HepG2 (cell line): ENCODE results near the gene MADD. TPM values are rescaled to one million over a fixed set of nuclear protein-coding genes. Genes with fewer than 3 reads are reported as not detected.

Experiments
- ATAC-seq: fragments of 200-7000 bp; cut with Tn5 transposase; 3 replicates; pipeline ENCODE4 v1.9.1; 2020; ENCODE audit warnings: mild to moderate bottlenecking, moderate library complexity
- BruUV-seq: library from RNA; stranded (reverse); fragments of 400-500 nt; replicated peaks from 2 replicates; lab custom pipeline; 2021; lab: Mats Ljungman, UMichigan
- CTCF ChIA-PET: fragments of 300-600 bp; formaldehyde crosslinking; extraction: SDS; loops from one replicate; lab custom pipeline; 2021; ENCODE audit warnings: low total read pairs, inconsistent platforms, low intra/inter-chr PET ratio; lab: Yijun Ruan, JAX
- POLR2A ChIA-PET: fragments of 350-600 bp; sonication (Branson Sonifier 250); formaldehyde crosslinking; loops from one replicate; lab custom pipeline; 2020; ENCODE audit warnings: antibody characterized with exemption, inconsistent platforms; lab: Yijun Ruan, JAX
- DNase-seq: peaks from one replicate; pipeline ENCODE4 v3.0.0-alpha.2; 2015; ENCODE audit warnings: low spot score
- FAIRE-seq: peaks from 3 replicates; lab custom pipeline; 2011; peaks lifted over from hg19 to GRCh38; lab: Jason Lieb, UNC
- H2AFZ ChIP-seq: one replicate; pipeline ENCODE4 v1.6.1; 2011; ENCODE audit warnings: low read length, inconsistent platforms
- H3K27ac ChIP-seq: fragments of 300-600 bp; 3 replicates; pipeline ENCODE4 v1.8.0; 2011; ENCODE audit warnings: mixed run types, mild to moderate bottlenecking, mixed read lengths, low read length, inconsistent platforms; ENCODE audit not compliant: insufficient read depth; ENCODE audit errors: extremely low read length
- H3K27me3 ChIP-seq, 2 experiments: fragments of 200-600 bp in 1 of 2; 2 replicates in 1 of 2; 3 replicates in 1 of 2; pipeline versions ENCODE4 v1.6.0 to v1.8.0; 2011; ENCODE audit warnings: low read length in 2 of 2, mild to moderate bottlenecking in 2 of 2, moderate library complexity in 2 of 2, inconsistent platforms in 1 of 2; ENCODE audit not compliant: insufficient read depth in 2 of 2, control insufficient read depth in 1 of 2
- H3K36me3 ChIP-seq, 2 experiments: fragments of 200-600 bp in 1 of 2; replicated peaks in 1 of 2; 2 replicates in 1 of 2; 3 replicates in 1 of 2; pipeline versions ENCODE4 v1.5.1 to v1.8.0; 2011; ENCODE audit warnings: low read length in 2 of 2, inconsistent platforms in 1 of 2; ENCODE audit not compliant: insufficient read depth in 2 of 2, control insufficient read depth in 1 of 2
- H3K4me1 ChIP-seq: 2 replicates; pipeline ENCODE4 v1.5.1; 2012; ENCODE audit warnings: low read length, inconsistent platforms; ENCODE audit not compliant: insufficient read depth
- H3K4me2 ChIP-seq: 2 replicates; pipeline ENCODE4 v1.6.0; 2011; ENCODE audit warnings: low read depth, low read length, inconsistent platforms
- H3K4me3 ChIP-seq, 3 experiments: fragments of 200-600 bp in 1 of 3; sonication (generic), shearing (Covaris generic) in 1 of 3; replicated peaks in 1 of 3; 2 replicates each; pipeline ENCODE4 v1.5.1; 2011 to 2016; ENCODE audit warnings: low read length in 3 of 3, inconsistent platforms in 2 of 3, low read depth in 2 of 3, mild to moderate bottlenecking in 2 of 3, control low read depth in 1 of 3, mixed read lengths in 1 of 3; ENCODE audit not compliant: insufficient read depth in 1 of 3
- H3K79me2 ChIP-seq: one replicate; pipeline ENCODE4 v1.6.1; 2011; ENCODE audit warnings: low read length, inconsistent platforms; ENCODE audit not compliant: insufficient read depth
- H3K9ac ChIP-seq: 2 replicates; pipeline ENCODE4 v1.6.0; 2011; ENCODE audit warnings: mild to moderate bottlenecking, low read depth, low read length, inconsistent platforms; ENCODE audit not compliant: insufficient read depth
- H3K9me3 ChIP-seq: 2 replicates; pipeline ENCODE4 v1.5.1; 2012; ENCODE audit warnings: mild to moderate bottlenecking, low read length
- H4K20me1 ChIP-seq: 2 replicates; pipeline ENCODE4 v1.6.0; 2011; ENCODE audit warnings: inconsistent platforms, mild to moderate bottlenecking, low read length, moderate library complexity; ENCODE audit not compliant: insufficient read depth
- CBX1 ChIP-seq: IDR thresholded peaks from one replicate; pipeline ENCODE4 v1.6.1; 2016; ENCODE audit warnings: antibody characterized with exemption, low read depth
- ELF4 ChIP-seq: sonication (generic); formaldehyde crosslinking; IDR thresholded peaks from 2 replicates; pipeline ENCODE4 v1.5.0; 2020; ENCODE audit warnings: missing genetic modification reagents, mild to moderate bottlenecking, moderate library complexity, borderline replicate concordance
- ETV6 ChIP-seq: sonication (generic); formaldehyde crosslinking; conservative IDR thresholded peaks from 2 replicates; pipeline ENCODE4 v1.4.0; 2020; ENCODE audit warnings: missing genetic modification reagents
- HDAC6 ChIP-seq: fragments of 200-600 bp; sonication (generic); IDR thresholded peaks from 2 replicates; pipeline ENCODE4 v1.7.0; 2017; ENCODE audit warnings: mild to moderate bottlenecking, antibody characterized with exemption, low read length, low read depth
- HNRNPH1 ChIP-seq: fragments of 200-400 bp; formaldehyde crosslinking; optimal IDR thresholded peaks from 2 replicates; pipeline ENCODE3; 2017; ENCODE audit warnings: mild to moderate bottlenecking, low read depth, low read length
- JUN ChIP-seq: sonication (generic); formaldehyde crosslinking; IDR thresholded peaks from 2 replicates; pipeline ENCODE4 v1.4.0; 2020; ENCODE audit warnings: mild to moderate bottlenecking, missing genetic modification reagents
- MYNN ChIP-seq: sonication (generic); formaldehyde crosslinking; IDR thresholded peaks from 2 replicates; pipeline ENCODE4 v1.4.0; 2020; ENCODE audit warnings: mild to moderate bottlenecking, low read depth, missing genetic modification reagents
- PCBP2 ChIP-seq: fragments of 200-400 bp; formaldehyde crosslinking; optimal IDR thresholded peaks from 2 replicates; pipeline ENCODE3; 2018; ENCODE audit warnings: low read length, low read depth; ENCODE audit not compliant: poor library complexity, severe bottlenecking
- RCOR2 ChIP-seq: IDR thresholded peaks from 2 replicates; pipeline ENCODE4 v1.6.1; 2016; ENCODE audit warnings: missing biosample characterization, missing genetic modification reagents
- ZMAT3 ChIP-seq: sonication (generic); formaldehyde crosslinking; conservative IDR thresholded peaks from 2 replicates; pipeline ENCODE4 v1.7.0; 2021; ENCODE audit warnings: missing genetic modification reagents
- ZNF781 ChIP-seq: sonication (generic); formaldehyde crosslinking; IDR thresholded peaks from 2 replicates; pipeline ENCODE4 v1.5.1; 2020; ENCODE audit warnings: borderline replicate concordance, mild to moderate bottlenecking, missing genetic modification reagents; ENCODE audit errors: not compliant biosample characterization
- WGBS: methylation state at CpG from one replicate; pipeline ENCODE4 v1.1.6; 2017; ENCODE audit warnings: low lambda C conversion rate; 5-methylcytosine and 5-hydroxymethylcytosine counted together
- in situ Hi-C: cut with HindIII; loops from 2 replicates; pipeline ENCODE4 v1.10.0; 2017; ENCODE audit warnings: low pct_unique_long_range_greater_than_20kb; ENCODE audit not compliant: extremely low pct_ligation_motif_present
- intact Hi-C: fragments of 100-400 bp; cut with micrococcal nuclease; formaldehyde crosslinking; loops from one replicate; pipeline ENCODE4 v1.10.0; 2022; ENCODE audit not compliant: unreplicated experiment
- polyA plus RNA-seq, 8 experiments: library from polyadenylated mRNA; depleted of rRNA in 3 of 8; stranded (reverse) in 7 of 8; unstranded in 1 of 8; fragments of >200 nt; fragmentation: Illumina TruSeq in 4 of 8; extraction: Trizol in 4 of 8; gene quantifications; 2 replicates each; pipeline versions ENCODE4 v1.2.1 to v1.2.3, GENCODE V29; 2011 to 2016; ENCODE audit warnings: low read depth in 4 of 8, missing spikeins in 1 of 8, mixed read lengths in 1 of 8; ENCODE audit not compliant: insufficient read depth in 1 of 8
- total RNA-seq, 5 experiments: library from RNA; depleted of rRNA; stranded (reverse); fragments of >200 nt; fragmentation: Illumina TruSeq; extraction: Trizol; gene quantifications; 2 replicates each; pipeline ENCODE4 v1.2.3, GENCODE V29; 2016; ENCODE audit warnings: low read depth in 1 of 5
- TF ChIP-seq, protein P1 (sequence below): sonication (generic); formaldehyde crosslinking; IDR thresholded peaks from 2 replicates; pipeline ENCODE4 v1.5.0; 2020; ENCODE audit warnings: mild to moderate bottlenecking, low read depth, missing genetic modification reagents, borderline replicate concordance
- TF ChIP-seq, protein P2 (sequence below): sonication (generic); formaldehyde crosslinking; IDR thresholded peaks from 2 replicates; pipeline ENCODE4 v1.9.0; 2022; ENCODE audit warnings: low read depth, missing genetic modification reagents
- TF ChIP-seq, protein P3 (sequence below): sonication (generic); formaldehyde crosslinking; IDR thresholded peaks from 2 replicates; pipeline ENCODE4 v1.5.1; 2020; ENCODE audit warnings: mild to moderate bottlenecking, missing genetic modification reagents, moderate library complexity

Gene MADD
- total and polyA plus RNA-seq, 2 of the 13 experiments (the other 11 are each of a cell fraction or from before 2014, with no cell fraction given) = 18.0 to 29.2 TPM

DNA sequence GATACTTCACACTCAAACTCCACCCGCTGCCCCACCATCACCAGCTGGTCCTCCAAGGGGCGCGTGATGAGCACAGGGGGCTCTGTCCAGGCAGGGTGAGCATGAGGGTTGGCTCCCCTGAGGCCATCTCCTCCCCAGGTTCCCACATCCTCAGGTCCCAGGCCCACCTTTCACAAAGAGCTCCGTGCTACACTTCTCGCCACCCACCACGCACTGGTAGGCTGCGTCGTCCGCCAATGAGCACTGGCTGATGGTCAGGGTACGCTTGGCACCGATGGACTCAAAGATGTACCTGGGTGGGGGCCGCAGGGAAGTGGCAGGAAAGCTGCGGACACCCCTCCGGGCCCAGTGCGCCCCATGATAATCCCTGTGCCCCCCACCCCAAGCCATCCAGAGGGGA is 72.9 kb downstream of the MADD start:
- intact Hi-C loops = no loop called here
- no peak for ATAC-seq
- Histone ChIP-seq H3K4me1 (peaks cover 16% of the 10 kb centered on the region), H2AFZ (no peak overlapping the region), H3K9ac (no peak overlapping the region), H3K4me2 (no peak overlapping the region), H3K27ac (no peak overlapping the region), H3K27me3 (peaks cover 7 to 71% of the 10 kb centered on the region in 2 experiments; a peak in 4 of 5 replicates), H3K36me3 (no peaks in the 10 kb centered on the region), H3K79me2 (no peaks in the 10 kb centered on the region), H4K20me1 (no peaks in the 10 kb centered on the region), H3K4me3 (no peak overlapping the region), H3K9me3 (no peaks in the 10 kb centered on the region)
- no peak for TF ChIP-seq ZNF781 (CRISPR knock-in tag)
- TF ChIP-seq ZMAT3 (CRISPR knock-in tag) = no peak
- TF ChIP-seq RCOR2 = no peak
- TF ChIP-seq PCBP2 = no peak
- no peak for TF ChIP-seq CBX1
- TF ChIP-seq MYNN = no peak
- no TSS peak for BruUV-seq
- ChIA-PET CTCF (no interaction called here), POLR2A (no interaction called here)
- DNase-seq = no peak
- in situ Hi-C loops = no loop called here
- FAIRE-seq = no peak
- WGBS = 90% methylated on average over 9 of the region's 15 CpGs

DNA sequence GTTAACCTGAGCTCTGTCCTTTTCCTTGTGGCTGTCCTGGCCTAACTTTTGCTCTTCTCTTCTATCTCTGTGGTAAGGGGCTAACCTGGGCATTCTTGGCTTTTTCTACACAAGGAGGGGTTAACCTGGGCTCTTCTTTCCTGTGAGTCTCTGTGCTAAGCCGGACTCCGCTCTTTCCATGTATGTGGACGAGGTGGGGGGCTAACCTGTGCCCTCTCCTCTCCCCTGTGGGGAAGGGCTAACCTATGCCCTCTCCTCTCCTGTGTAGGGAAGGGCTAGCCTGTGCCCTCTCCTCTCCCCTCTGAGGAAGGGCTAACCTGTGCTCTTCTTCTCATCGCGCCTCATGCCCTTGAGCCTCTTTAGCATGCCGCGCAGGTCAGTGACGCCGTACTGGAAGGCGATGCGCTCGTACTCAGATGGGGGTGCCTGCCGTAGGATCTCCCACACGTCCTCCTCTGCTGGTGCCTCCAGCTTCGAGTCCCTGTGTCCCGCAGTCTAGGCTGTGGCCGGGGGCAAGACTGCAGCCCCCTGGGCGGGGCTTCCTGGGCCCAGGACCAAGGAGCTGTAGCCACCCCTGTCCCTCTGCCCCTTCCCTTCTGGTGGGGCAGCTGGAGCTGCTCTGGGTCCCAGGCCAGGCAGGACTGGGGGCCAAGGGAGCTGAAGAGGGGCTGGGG is 76.1 kb downstream of the MADD start:
- in situ Hi-C loops (no loop called here), intact Hi-C loops (no loop called here)
- Histone ChIP-seq H3K36me3 (no peaks in the 10 kb centered on the region), H3K4me1 (peaks cover 23% of the 10 kb centered on the region), H2AFZ (no peak overlapping the region), H3K79me2 (no peaks in the 10 kb centered on the region), H3K4me2 (no peak overlapping the region), H3K27me3 (peaks cover 11 to 65% of the 10 kb centered on the region in 2 experiments; a peak in 4 of 5 replicates), H3K27ac (no peak overlapping the region), H3K9ac (no peak overlapping the region), H3K4me3 (no peak overlapping the region), H4K20me1 (no peaks in the 10 kb centered on the region), H3K9me3 (no peaks in the 10 kb centered on the region)
- CTCF ChIA-PET = no interaction called here
- POLR2A ChIA-PET = no interaction called here
- 52% methylated on average over 18 of the region's 18 CpGs for WGBS
- ATAC-seq = no peak
- no peak for FAIRE-seq
- no TSS peak for BruUV-seq
- no peak for DNase-seq
- TF ChIP-seq ELF4 (CRISPR knock-in tag) (no peak), ETV6 (CRISPR knock-in tag) (no peak), HDAC6 (no peak), JUN (CRISPR knock-in tag) (no peak), HNRNPH1 (no peak)
- TF ChIP-seq, protein P1, sequence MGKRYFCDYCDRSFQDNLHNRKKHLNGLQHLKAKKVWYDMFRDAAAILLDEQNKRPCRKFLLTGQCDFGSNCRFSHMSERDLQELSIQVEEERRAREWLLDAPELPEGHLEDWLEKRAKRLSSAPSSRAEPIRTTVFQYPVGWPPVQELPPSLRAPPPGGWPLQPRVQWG (CRISPR knock-in tag) = no peak
- TF ChIP-seq, protein P2, sequence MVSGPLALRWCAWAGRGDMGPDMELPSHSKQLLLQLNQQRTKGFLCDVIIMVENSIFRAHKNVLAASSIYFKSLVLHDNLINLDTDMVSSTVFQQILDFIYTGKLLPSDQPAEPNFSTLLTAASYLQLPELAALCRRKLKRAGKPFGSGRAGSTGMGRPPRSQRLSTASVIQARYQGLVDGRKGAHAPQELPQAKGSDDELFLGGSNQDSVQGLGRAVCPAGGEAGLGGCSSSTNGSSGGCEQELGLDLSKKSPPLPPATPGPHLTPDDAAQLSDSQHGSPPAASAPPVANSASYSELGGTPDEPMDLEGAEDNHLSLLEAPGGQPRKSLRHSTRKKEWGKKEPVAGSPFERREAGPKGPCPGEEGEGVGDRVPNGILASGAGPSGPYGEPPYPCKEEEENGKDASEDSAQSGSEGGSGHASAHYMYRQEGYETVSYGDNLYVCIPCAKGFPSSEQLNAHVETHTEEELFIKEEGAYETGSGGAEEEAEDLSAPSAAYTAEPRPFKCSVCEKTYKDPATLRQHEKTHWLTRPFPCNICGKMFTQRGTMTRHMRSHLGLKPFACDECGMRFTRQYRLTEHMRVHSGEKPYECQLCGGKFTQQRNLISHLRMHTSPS = no peak
- TF ChIP-seq, protein P3, sequence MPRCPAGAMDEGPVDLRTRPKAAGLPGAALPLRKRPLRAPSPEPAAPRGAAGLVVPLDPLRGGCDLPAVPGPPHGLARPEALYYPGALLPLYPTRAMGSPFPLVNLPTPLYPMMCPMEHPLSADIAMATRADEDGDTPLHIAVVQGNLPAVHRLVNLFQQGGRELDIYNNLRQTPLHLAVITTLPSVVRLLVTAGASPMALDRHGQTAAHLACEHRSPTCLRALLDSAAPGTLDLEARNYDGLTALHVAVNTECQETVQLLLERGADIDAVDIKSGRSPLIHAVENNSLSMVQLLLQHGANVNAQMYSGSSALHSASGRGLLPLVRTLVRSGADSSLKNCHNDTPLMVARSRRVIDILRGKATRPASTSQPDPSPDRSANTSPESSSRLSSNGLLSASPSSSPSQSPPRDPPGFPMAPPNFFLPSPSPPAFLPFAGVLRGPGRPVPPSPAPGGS (CRISPR knock-in tag) = no peak
